Gastroesophageal sphincter (tissue), 3 donors: Measurements from ENCODE around the gene PRKN.

Experiments
- POLR2A ChIP-seq, 2 donors: fragments of 450-650 bp; IDR thresholded peaks; one replicate each; pipeline ENCODE4 v1.6.1; 2017; ENCODE audit warnings: antibody characterized with exemption in 2 of 2, mild to moderate bottlenecking in 2 of 2, moderate library complexity in 1 of 2
- POLR2AphosphoS5 ChIP-seq: sonication (generic); formaldehyde crosslinking; IDR thresholded peaks from one replicate; pipeline ENCODE4 v1.6.1; 2017; ENCODE audit warnings: antibody characterized with exemption
- TF ChIP-seq, protein P1 (sequence below), 4 experiments: fragments of 200-600 bp in 2 of 4; fragments of 450-650 bp in 2 of 4; sonication (generic) in 1 of 4; IDR thresholded peaks; one replicate each; pipeline ENCODE4 v1.5.1; 2017 to 2019; ENCODE audit warnings: antibody characterized with exemption in 4 of 4, mild to moderate bottlenecking in 2 of 4, moderate library complexity in 2 of 4

DNA sequence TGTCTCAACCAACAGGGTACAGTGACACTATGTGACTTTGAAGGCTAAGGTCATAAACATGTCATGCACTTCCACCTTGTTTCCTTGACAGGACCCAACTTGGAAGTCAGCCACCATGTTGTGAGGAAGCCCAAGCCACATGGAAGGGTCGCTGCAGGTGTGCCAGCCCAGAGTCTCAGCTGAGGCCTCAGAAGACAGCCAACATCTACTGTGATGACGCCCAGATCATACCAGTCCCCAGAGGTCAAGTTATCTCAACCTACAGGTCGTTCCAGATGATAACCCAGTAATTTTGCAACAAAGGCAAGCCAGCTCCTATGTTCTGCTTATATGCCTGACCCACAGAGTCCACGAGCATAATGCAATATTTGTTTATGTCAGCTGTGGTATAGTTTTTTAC lies 1077.7 kb downstream of the PRKN start:
- TF ChIP-seq POLR2A (IDR thresholded peaks at IDR 0.05) (no peak), POLR2AphosphoS5 (no peak)
- TF ChIP-seq, protein P1, sequence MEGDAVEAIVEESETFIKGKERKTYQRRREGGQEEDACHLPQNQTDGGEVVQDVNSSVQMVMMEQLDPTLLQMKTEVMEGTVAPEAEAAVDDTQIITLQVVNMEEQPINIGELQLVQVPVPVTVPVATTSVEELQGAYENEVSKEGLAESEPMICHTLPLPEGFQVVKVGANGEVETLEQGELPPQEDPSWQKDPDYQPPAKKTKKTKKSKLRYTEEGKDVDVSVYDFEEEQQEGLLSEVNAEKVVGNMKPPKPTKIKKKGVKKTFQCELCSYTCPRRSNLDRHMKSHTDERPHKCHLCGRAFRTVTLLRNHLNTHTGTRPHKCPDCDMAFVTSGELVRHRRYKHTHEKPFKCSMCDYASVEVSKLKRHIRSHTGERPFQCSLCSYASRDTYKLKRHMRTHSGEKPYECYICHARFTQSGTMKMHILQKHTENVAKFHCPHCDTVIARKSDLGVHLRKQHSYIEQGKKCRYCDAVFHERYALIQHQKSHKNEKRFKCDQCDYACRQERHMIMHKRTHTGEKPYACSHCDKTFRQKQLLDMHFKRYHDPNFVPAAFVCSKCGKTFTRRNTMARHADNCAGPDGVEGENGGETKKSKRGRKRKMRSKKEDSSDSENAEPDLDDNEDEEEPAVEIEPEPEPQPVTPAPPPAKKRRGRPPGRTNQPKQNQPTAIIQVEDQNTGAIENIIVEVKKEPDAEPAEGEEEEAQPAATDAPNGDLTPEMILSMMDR (IDR thresholded peaks at IDR 0.05) = no peak
